Measurements from ENCODE around the gene PAX8.
A peak's percentile ranks its signal among the peaks of the same experiment; 100 is the strongest.

Gene PAX8

GRCh38 chr2:113264713-113265403, 13.9 kb downstream of the PAX8 start:
- no peak for DNase-seq (ENCODE audit: low read depth in 2 of 2)

GRCh38 chr2:113263546-113263945, 15.2 kb downstream of the PAX8 start:
- no peak for DNase-seq (ENCODE audit: low read depth in 2 of 2)

GRCh38 chr2:113260991-113261390, 17.7 kb downstream of the PAX8 start:
- DNase-seq (ENCODE audit: low read depth in 2 of 2): no peak

GRCh38 chr2:113258471-113259147, 20.1 kb downstream of the PAX8 start:
- no peak for DNase-seq (ENCODE audit: low read depth in 2 of 2)

DNA sequence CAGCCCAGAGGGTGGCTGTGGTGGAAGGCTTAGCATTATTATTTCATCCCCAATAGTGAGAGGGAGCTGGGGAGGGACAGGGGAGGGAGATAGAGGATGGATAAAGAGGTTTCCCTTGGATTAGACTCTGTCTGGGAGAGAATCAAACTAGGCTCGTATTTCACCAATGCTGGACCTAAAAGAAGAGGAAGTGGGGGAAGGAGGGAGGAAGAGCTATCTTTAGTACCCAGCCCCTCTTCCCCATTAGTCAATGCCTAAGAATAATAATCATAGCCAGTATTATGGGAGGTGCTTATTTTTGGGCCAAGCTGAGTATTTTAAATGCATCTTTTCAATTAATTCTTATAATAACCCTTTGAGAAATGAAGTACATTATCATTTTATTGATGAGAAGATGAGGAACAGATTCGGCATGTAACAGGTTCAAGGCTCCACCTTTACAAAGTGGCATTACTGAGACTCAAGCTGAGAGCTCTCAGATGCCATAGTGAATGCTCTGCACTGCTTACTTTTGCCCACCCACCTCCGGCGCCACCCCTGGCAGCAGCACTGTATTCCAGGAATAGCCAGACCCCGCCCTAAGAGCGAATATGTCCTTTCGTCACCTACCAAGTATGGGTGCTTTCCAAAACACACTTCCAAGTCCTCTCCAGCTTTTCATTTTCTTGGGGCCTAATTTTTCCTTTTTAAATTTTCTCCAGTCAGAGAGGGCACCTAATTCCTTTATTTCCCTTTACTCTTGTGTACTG, 21.0 kb downstream of the PAX8 start:
- no peak for DNase-seq (ENCODE audit: low read depth in 2 of 2)

GRCh38 chr2:113255140-113256070, 23.3 kb downstream of the PAX8 start:
- no peak for DNase-seq (ENCODE audit: low read depth in 2 of 2)

GRCh38 chr2:113253453-113253852, 25.3 kb downstream of the PAX8 start:
- DNase-seq (ENCODE audit: low read depth in 2 of 2): no peak

- no peak for DNase-seq (ENCODE audit: low read depth in 2 of 2)
These were observed 26.6 kb downstream of the PAX8 start for GRCh38 chr2:113252047-113252590.

GRCh38 chr2:113251118-113251517, 27.6 kb downstream of the PAX8 start:
- DNase-seq (ENCODE audit: low read depth in 2 of 2): no peak

- peak; percentile 46 to 59 for DNase-seq (ENCODE audit: low read depth in 2 of 2)
These were observed 29.5 kb downstream of the PAX8 start for GRCh38 chr2:113248997-113249770.

DNA sequence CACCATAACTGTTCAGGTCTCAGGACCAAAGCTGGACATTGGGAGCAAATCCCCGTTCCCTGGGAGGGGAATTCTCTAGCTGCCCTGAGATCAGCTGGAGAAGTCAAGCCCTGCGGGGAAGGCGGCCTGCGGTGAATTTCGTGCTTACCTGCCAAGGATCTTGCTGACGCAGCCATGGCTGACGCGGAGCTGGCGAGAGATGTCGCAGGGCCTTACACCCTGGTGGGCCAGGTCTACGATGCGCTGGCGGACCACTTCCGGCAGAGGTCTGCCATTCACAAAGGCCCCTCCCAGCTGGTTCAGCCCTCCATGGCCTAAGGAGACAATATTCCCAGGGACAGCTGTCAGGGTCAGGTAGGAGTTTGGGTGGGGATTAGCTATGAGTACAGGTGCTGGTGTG, 32.1 kb downstream of the PAX8 start:
- no peak for DNase-seq (ENCODE audit: low read depth in 2 of 2)

DNA sequence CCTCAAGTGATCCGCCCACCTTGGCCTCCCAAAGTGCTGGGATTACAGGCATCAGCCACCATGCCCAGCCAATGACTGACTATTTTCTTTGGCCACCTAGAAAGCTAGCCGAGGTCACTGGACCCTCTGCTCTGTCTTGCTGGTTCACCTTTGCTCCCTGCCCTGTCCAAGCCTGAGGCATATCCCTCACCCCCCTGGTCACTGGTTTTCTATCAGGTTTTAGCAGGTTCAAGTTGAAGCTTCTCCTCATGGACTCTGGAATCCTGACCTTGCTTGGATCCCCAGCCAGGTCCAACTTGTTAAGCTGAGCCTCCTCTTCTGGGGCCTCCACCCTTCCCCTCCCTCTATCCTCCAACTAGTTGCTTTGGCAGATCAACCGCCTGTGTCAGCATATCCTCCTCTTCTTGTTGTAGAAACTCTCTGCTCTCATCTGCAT, 33.4 kb downstream of the PAX8 start:
- no peak for DNase-seq (ENCODE audit: low read depth in 2 of 2)

- no peak for DNase-seq (ENCODE audit: low read depth in 2 of 2)
These were observed 36.4 kb downstream of the PAX8 start for GRCh38 chr2:113242327-113242726.

DNA sequence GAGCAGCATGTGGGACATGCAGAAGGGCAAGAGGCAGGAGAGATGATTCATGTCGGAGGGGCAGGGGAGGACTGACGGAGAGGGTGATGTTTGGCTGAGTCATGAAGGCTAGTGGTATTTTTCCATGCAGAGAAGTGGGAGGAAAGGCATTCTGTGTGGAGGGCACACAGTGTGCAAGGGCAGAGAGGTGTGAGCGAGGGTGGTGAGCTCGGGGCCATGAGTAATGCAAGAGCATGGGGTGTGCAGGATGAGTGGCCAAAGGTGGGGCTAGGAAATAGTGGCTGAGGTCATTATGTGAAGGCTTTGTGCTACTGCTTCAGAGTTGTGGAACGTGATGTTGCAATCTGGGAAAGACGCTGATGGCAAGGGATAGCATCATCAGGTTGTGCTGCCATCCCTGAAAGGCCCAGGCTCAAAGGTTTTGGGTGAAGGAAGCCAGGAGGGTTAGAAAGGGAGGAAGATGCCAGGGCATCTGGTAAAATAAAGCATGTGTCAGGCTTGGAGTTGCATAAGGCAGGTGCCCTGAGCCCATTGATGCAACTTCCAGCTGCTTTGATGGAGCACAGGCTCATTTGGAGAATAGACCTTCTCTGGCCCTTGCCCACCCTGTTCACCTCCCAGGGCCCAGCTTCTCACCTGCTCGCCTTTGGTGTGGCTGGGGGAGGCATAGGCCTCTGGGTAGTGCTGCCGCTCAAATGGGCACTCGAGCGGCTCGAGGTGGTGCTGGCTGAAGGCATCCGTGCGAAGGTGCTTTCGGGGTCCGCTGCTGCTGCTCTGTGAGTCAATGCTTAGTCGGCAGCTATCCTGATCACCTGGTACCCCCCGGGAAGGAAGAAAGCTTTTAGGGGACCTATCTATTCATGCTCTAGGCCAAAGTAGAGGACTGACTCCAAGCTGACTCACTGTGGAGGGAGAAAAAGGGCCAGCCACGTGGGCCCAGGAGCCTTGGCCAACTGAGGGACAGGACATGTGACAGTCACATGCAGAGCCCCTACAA, 37.5 kb downstream of the PAX8 start:
- DNase-seq (ENCODE audit: low read depth in 2 of 2): peak in 1 of 2 donors; percentile 29

GRCh38 chr2:113240150-113240914, 38.4 kb downstream of the PAX8 start:
- no peak for DNase-seq (ENCODE audit: low read depth in 2 of 2)

DNA sequence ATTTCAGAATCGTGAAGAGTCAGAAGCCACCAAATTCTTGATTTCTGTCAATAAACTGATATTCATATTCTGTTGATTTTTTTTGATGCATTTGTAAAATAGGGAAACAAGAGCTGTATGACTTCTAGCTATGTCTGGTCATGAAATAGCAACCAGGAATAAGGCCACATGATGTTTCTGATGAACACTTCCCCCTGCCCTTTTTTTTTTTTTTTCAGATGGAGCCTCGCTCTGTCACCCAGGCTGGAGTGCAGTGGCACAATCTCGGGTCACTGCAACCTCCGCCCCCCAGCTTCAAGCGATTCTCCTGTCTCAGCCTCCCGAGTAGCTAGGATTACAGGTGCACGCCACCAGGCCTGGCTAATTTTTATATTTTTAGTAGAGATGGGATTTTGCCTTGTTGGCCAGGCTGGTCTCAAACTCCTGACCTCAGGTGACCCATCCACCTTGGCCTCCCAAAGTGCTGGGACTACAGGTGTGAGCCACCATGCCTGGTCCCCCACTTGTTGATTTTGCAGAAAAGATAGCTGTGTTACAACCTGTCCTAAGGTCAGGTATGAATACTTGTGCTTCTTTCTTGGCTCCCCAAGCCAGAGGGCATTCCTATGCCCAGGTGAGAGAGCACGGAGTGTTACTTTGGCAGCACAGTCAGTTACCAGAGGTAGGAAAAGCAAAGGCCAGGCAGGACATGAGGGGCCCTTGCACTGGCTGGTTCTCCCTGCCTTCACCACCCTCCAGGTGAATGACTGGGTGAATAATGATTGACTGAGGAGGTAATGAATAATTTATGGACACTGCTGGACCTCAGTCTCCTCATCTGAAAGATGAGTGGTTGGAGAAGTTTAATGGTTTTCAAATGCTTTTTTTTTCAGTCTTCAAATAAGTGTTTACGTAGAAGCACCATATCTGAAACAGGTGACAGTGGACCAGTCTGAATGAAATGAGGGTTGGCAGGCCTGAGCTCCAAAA, 39.6 kb downstream of the PAX8 start:
- no peak for DNase-seq (ENCODE audit: low read depth in 2 of 2)

- no peak for DNase-seq (ENCODE audit: low read depth in 2 of 2)
These were observed 41.0 kb downstream of the PAX8 start for GRCh38 chr2:113237604-113238160.
